HCT116 (cell line): ENCODE data around the gene LRRN2. TPM values are rescaled to one million over a fixed set of nuclear protein-coding genes. Genes with fewer than 3 reads are reported as not detected.

Experiments used
- ATAC-seq: fragments of 200-7000 bp; cut with Tn5 transposase; 2 replicates; pipeline ENCODE4 v1.9.1; 2020; ENCODE audit warnings: mild to moderate bottlenecking, moderate library complexity
- BruUV-seq: library from RNA; stranded (reverse); fragments of 400-500 nt; replicated peaks from 2 replicates; lab custom pipeline; 2021; lab: Mats Ljungman, UMichigan
- CTCF ChIA-PET: fragments of 300-600 bp; sonication (Branson Sonifier 250); formaldehyde crosslinking; loops from one replicate; lab custom pipeline; 2021; ENCODE audit warnings: antibody characterized with exemption; lab: Charles Lee
- POLR2A ChIA-PET: fragments of 300-600, 350-600 bp; sonication (Branson Sonifier 250); formaldehyde crosslinking; loops from one replicate; lab custom pipeline; 2021; ENCODE audit warnings: antibody characterized with exemption; lab: Charles Lee
- RAD21 ChIA-PET, 2 experiments: fragments of 300-600 bp; sonication (Branson Sonifier 250); formaldehyde crosslinking; loops; one replicate each; lab custom pipeline; 2023; ENCODE audit warnings: low total read pairs in 2 of 2; ENCODE audit not compliant: uncharacterized antibody in 2 of 2, unreplicated experiment in 2 of 2, low non-redundant PET in 1 of 2; lab: Charles Lee
- DNase-seq: peaks from one replicate; pipeline ENCODE4 v3.0.0-alpha.2; 2010; ENCODE audit warnings: low read depth, low spot score
- H2AFZ ChIP-seq: fragments of 200-600 bp; shearing (Covaris generic), sonication (generic); 2 replicates; pipeline ENCODE4 v1.6.1; 2017; ENCODE audit warnings: low read depth, mixed run types, mixed read lengths, antibody characterized with exemption, low read length; ENCODE audit not compliant: poor library complexity, severe bottlenecking
- H3K27ac ChIP-seq: 2 replicates; pipeline ENCODE4 v1.5.1; 2012; ENCODE audit warnings: low read depth, low read length
- H3K27me3 ChIP-seq: fragments of 200-600 bp; sonication (generic); 2 replicates; pipeline ENCODE4 v1.6.1; 2016; ENCODE audit warnings: mixed run types, low read length, mixed read lengths; ENCODE audit not compliant: insufficient read depth
- H3K36me3 ChIP-seq, 2 experiments: fragments of 200-500 bp in 1 of 2; fragments of 200-600 bp in 1 of 2; sonication (Bioruptor generic) in 1 of 2; sonication (generic) in 1 of 2; 2 replicates each; pipeline versions ENCODE4 v1.5.1 to v1.6.1; 2014 to 2016; ENCODE audit warnings: low read length in 2 of 2, inconsistent platforms in 1 of 2, mixed read lengths in 1 of 2, mixed run types in 1 of 2; ENCODE audit not compliant: insufficient read depth in 2 of 2, control insufficient read depth in 1 of 2
- H3K4me1 ChIP-seq, 2 experiments: fragments of 200-600 bp in 1 of 2; sonication (generic) in 1 of 2; 2 replicates each; pipeline versions ENCODE4 v1.5.1 to v1.6.1; 2012 to 2017; ENCODE audit warnings: low read length in 2 of 2, inconsistent platforms in 1 of 2, mild to moderate bottlenecking in 1 of 2, mixed read lengths in 1 of 2, mixed run types in 1 of 2, moderate library complexity in 1 of 2; ENCODE audit not compliant: insufficient read depth in 2 of 2, control insufficient read depth in 1 of 2
- H3K4me2 ChIP-seq: fragments of 200-600 bp; sonication (generic); 2 replicates; pipeline ENCODE4 v1.6.1; 2017; ENCODE audit warnings: mixed run types, low read length, mixed read lengths
- H3K4me3 ChIP-seq, 2 experiments: fragments of 200-600 bp in 1 of 2; sonication (generic) in 1 of 2; replicated peaks in 1 of 2; 2 replicates each; pipeline ENCODE4 v1.5.1; 2011 to 2016; ENCODE audit warnings: low read length in 2 of 2, control low read depth in 1 of 2, low read depth in 1 of 2, mild to moderate bottlenecking in 1 of 2, mixed read lengths in 1 of 2, mixed run types in 1 of 2
- H3K79me2 ChIP-seq: fragments of 200-600 bp; sonication (generic); 2 replicates; pipeline ENCODE4 v1.6.1; 2017; ENCODE audit warnings: mild to moderate bottlenecking, mixed run types, low read length, moderate library complexity, mixed read lengths; ENCODE audit not compliant: insufficient read depth
- H3K9ac ChIP-seq: fragments of 200-600 bp; sonication (generic); 2 replicates; pipeline ENCODE4 v1.6.1; 2016; ENCODE audit warnings: low read length, mixed read lengths
- H3K9me2 ChIP-seq: fragments of 200-600 bp; sonication (generic), shearing (Covaris generic); 2 replicates; pipeline ENCODE4 v1.6.1; 2017; ENCODE audit warnings: mixed run types, mild to moderate bottlenecking, moderate library complexity; ENCODE audit not compliant: insufficient read depth
- H3K9me3 ChIP-seq, 2 experiments: fragments of 200-500 bp in 1 of 2; fragments of 200-600 bp in 1 of 2; sonication (Bioruptor generic) in 1 of 2; sonication (generic) in 1 of 2; 2 replicates each; pipeline ENCODE4 v1.6.1; 2014 to 2017; ENCODE audit warnings: low read length in 2 of 2, mixed read lengths in 2 of 2, inconsistent platforms in 1 of 2, low read depth in 1 of 2, mild to moderate bottlenecking in 1 of 2, mixed run types in 1 of 2, moderate library complexity in 1 of 2; ENCODE audit not compliant: control insufficient read depth in 1 of 2, insufficient read depth in 1 of 2
- H4K20me1 ChIP-seq: fragments of 200-600 bp; sonication (generic), shearing (Covaris generic); 2 replicates; pipeline ENCODE4 v1.6.1; 2017; ENCODE audit warnings: mixed run types, mild to moderate bottlenecking, moderate library complexity; ENCODE audit not compliant: insufficient read depth
- RAD21 ChIP-seq: IDR thresholded peaks from 2 replicates; pipeline ENCODE4 v1.6.1; 2012; ENCODE audit warnings: low read depth, mild to moderate bottlenecking
- SRF ChIP-seq: IDR thresholded peaks from 2 replicates; pipeline ENCODE4 v1.6.1; 2012; ENCODE audit warnings: low read depth
- TCF7L2 ChIP-seq: IDR thresholded peaks from 2 replicates; pipeline ENCODE4 v1.7.0; 2011; ENCODE audit warnings: borderline replicate concordance, inconsistent platforms; ENCODE audit not compliant: insufficient read depth, insufficient read length; ENCODE audit errors: extremely low read depth
- YY1 ChIP-seq: IDR thresholded peaks from 2 replicates; pipeline ENCODE4 v1.6.1; 2011; ENCODE audit warnings: low read length, low read depth, moderate library complexity, mild to moderate bottlenecking; ENCODE audit not compliant: insufficient replicate concordance; ENCODE audit errors: extremely low read depth
- ZFX ChIP-seq: fragments of 450-650 bp; IDR thresholded peaks from 2 replicates; pipeline ENCODE4 v1.6.1; 2017
- ZNF274 ChIP-seq: fragments of 200-500 bp; sonication (Bioruptor generic); IDR thresholded peaks from 2 replicates; pipeline ENCODE4 v1.6.1; 2014; ENCODE audit warnings: mild to moderate bottlenecking, low read depth, low read length, inconsistent platforms
- intact Hi-C: fragments of 100-400 bp; cut with micrococcal nuclease; formaldehyde crosslinking; loops from 2 replicates; pipeline ENCODE4 v1.10.0; 2022
- total RNA-seq: library from RNA; stranded (reverse); gene quantifications from one replicate; pipeline ENCODE4 v1.2.1, GENCODE V29; 2021; ENCODE audit not compliant: unreplicated experiment
- TF ChIP-seq, protein P1 (sequence below): IDR thresholded peaks from 2 replicates; pipeline ENCODE4 v1.6.1; 2012
- TF ChIP-seq, protein P2 (sequence below): IDR thresholded peaks from 2 replicates; pipeline ENCODE4 v1.6.1; 2011; ENCODE audit warnings: mild to moderate bottlenecking, low read length, moderate library complexity; ENCODE audit not compliant: insufficient replicate concordance; ENCODE audit errors: extremely low read depth
- TF ChIP-seq, protein P3 (sequence below), 3 experiments: fragments of 200-600 bp in 1 of 3; sonication (generic) in 1 of 3; IDR thresholded peaks in 2 of 3; conservative IDR thresholded peaks in 1 of 3; 2 replicates each; pipeline ENCODE4 v1.5.1; 2012 to 2017; ENCODE audit warnings: low read depth in 2 of 3, low read length in 2 of 3, antibody characterized with exemption in 1 of 3, borderline replicate concordance in 1 of 3, control low read depth in 1 of 3, mild to moderate bottlenecking in 1 of 3, mixed read lengths in 1 of 3, mixed run types in 1 of 3, moderate library complexity in 1 of 3; ENCODE audit not compliant: insufficient read depth in 1 of 3

LRRN2 gene
- total RNA-seq, 1 experiment from 2014 or later: 3.2 TPM

DNA sequence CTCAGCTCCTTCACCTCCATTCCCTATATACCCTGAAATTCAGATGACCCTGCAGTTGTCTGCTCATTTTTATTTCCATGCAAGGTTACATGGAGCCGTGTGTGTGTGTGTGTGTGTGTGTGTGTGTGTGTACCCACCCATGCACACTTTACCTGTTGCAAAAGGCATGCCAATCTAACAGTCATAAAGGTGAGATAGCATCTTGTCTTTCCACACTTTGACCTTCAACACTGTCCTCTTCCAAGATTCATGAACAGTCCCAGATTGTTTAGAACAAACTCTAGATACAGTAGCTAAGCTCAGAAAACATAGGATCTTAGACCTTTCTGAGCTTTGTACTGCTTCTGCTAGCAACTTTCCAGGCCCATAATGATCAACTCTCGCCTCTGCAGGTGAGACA, 9.5 kb downstream of the LRRN2 start:
- Histone ChIP-seq H3K27me3 (no peaks in the 10 kb centered on the region), H4K20me1 (no peaks in the 10 kb centered on the region), H3K4me3 (no peak overlapping the region), H2AFZ (no peak overlapping the region), H3K4me2 (no peak overlapping the region), H3K9me2 (no peaks in the 10 kb centered on the region), H3K27ac (no peak overlapping the region), H3K36me3 (no peaks in the 10 kb centered on the region), H3K79me2 (no peaks in the 10 kb centered on the region), H3K4me1 (no peaks in the 10 kb centered on the region), H3K9ac (no peak overlapping the region), H3K9me3 (no peaks in the 10 kb centered on the region)
- ChIA-PET POLR2A (no interaction called here), RAD21 (no interaction called here), CTCF (no interaction called here)
- intact Hi-C loops: no loop called here
- no peak for ATAC-seq
- BruUV-seq: no TSS peak
- TF ChIP-seq, protein P1, sequence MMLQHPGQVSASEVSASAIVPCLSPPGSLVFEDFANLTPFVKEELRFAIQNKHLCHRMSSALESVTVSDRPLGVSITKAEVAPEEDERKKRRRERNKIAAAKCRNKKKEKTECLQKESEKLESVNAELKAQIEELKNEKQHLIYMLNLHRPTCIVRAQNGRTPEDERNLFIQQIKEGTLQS: no peak
- TF ChIP-seq, protein P2, sequence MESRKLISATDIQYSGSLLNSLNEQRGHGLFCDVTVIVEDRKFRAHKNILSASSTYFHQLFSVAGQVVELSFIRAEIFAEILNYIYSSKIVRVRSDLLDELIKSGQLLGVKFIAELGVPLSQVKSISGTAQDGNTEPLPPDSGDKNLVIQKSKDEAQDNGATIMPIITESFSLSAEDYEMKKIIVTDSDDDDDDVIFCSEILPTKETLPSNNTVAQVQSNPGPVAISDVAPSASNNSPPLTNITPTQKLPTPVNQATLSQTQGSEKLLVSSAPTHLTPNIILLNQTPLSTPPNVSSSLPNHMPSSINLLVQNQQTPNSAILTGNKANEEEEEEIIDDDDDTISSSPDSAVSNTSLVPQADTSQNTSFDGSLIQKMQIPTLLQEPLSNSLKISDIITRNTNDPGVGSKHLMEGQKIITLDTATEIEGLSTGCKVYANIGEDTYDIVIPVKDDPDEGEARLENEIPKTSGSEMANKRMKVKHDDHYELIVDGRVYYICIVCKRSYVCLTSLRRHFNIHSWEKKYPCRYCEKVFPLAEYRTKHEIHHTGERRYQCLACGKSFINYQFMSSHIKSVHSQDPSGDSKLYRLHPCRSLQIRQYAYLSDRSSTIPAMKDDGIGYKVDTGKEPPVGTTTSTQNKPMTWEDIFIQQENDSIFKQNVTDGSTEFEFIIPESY: no peak
- no peak for DNase-seq

DNA sequence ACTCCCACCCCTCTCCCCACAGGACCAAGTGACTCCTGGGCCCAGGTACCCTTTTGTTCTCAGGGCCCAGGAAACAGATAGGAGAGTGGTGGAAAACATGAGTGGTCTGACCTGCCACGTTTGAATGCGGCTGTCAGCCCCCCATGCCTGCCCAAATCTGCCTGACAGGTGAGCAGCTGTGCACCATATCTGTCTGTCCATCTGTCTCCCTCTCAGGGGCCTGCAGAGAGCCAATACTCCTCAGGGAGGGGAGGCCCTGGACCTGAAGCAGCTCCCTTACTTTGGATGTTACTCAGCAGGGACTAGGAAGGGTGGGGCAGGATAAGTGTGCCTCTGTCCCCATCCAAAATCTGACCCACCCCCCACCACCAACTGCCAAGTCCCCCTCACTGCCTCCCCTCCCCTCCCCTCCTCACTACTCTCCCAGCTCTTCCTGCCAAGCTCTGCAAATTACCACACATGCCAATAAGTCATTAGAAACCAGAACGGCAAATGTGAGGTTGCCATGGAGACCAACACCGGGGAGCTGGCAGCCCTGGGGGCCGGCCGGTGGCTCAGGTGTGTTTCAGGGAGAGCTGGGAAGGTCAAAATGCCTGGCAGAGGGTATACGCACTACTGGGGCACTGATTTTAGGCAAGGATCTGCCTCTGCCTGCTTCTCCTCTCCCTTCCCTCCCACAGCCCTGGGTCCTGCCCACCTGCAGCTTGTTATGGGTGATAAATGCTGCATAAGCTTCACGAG, 11.5 kb downstream of the LRRN2 start:
- CTCF ChIA-PET: interaction anchor here (0.9 kb wide), 1 partner anchor 90 kb away, joined by 5 read pairs; no protein-coding TSS in a partner anchor
- Histone ChIP-seq H3K9me3 (no peaks in the 10 kb centered on the region), H3K4me2 (no peak overlapping the region), H2AFZ (no peak overlapping the region), H3K4me1 (peaks cover 4 to 12% of the 10 kb centered on the region in 2 experiments; a peak in 2 of 4 replicates), H3K27me3 (no peaks in the 10 kb centered on the region), H4K20me1 (no peaks in the 10 kb centered on the region), H3K9ac (no peak overlapping the region), H3K79me2 (no peaks in the 10 kb centered on the region), H3K9me2 (no peaks in the 10 kb centered on the region), H3K4me3 (no peak overlapping the region), H3K27ac (no peak overlapping the region), H3K36me3 (no peaks in the 10 kb centered on the region)
- no peak for DNase-seq
- RAD21 ChIA-PET: no interaction called here
- POLR2A ChIA-PET: no interaction called here
- no peak for TF ChIP-seq TCF7L2
- TF ChIP-seq, protein P1: no peak
- no peak for TF ChIP-seq RAD21
- TF ChIP-seq ZNF274: no peak
- TF ChIP-seq SRF: no peak
- TF ChIP-seq, protein P2: no peak
- no peak for TF ChIP-seq YY1
- TF ChIP-seq, protein P3, sequence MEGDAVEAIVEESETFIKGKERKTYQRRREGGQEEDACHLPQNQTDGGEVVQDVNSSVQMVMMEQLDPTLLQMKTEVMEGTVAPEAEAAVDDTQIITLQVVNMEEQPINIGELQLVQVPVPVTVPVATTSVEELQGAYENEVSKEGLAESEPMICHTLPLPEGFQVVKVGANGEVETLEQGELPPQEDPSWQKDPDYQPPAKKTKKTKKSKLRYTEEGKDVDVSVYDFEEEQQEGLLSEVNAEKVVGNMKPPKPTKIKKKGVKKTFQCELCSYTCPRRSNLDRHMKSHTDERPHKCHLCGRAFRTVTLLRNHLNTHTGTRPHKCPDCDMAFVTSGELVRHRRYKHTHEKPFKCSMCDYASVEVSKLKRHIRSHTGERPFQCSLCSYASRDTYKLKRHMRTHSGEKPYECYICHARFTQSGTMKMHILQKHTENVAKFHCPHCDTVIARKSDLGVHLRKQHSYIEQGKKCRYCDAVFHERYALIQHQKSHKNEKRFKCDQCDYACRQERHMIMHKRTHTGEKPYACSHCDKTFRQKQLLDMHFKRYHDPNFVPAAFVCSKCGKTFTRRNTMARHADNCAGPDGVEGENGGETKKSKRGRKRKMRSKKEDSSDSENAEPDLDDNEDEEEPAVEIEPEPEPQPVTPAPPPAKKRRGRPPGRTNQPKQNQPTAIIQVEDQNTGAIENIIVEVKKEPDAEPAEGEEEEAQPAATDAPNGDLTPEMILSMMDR (IDR thresholded peaks at IDR 0.05 in 2 of 3, conservative IDR thresholded peaks at IDR 0.05 in 1 of 3; ENCODE audit: borderline replicate concordance in 1 of 3, insufficient read depth in 1 of 3, low read depth in 2 of 3, low read length in 2 of 3): no peak
- no peak for TF ChIP-seq ZFX
- intact Hi-C loops: no loop called here
- no peak for ATAC-seq
- BruUV-seq: no TSS peak
